Chondrocyte (in vitro differentiated cells): ENCODE measurements around the gene SLC45A2. TPM values are rescaled to one million over a fixed set of nuclear protein-coding genes. Genes with fewer than 3 reads are reported as not detected.

ENCODE experiments used
- DNase-seq: peaks from one replicate; pipeline ENCODE4 v3.0.0; 2021; ENCODE audit warnings: mixed read lengths, low spot score
- H3K27ac Mint-ChIP-seq: one replicate; pipeline ENCODE4 v1.8.0; 2021; ENCODE audit warnings: mild to moderate bottlenecking, moderate library complexity, mixed read lengths; ENCODE audit not compliant: unreplicated experiment
- H3K27me3 Mint-ChIP-seq: 2 replicates; pipeline ENCODE4 v1.8.0; 2021; ENCODE audit warnings: low read depth, mixed read lengths
- H3K36me3 Mint-ChIP-seq: 2 replicates; pipeline ENCODE4 v1.8.0; 2021; ENCODE audit warnings: low read depth, mixed read lengths
- H3K4me1 Mint-ChIP-seq: 2 replicates; pipeline ENCODE4 v1.8.0; 2021; ENCODE audit warnings: low read depth, mild to moderate bottlenecking, mixed read lengths
- H3K4me3 Mint-ChIP-seq: one replicate; pipeline ENCODE4 v1.8.0; 2021; ENCODE audit warnings: mild to moderate bottlenecking, moderate library complexity, mixed read lengths; ENCODE audit not compliant: unreplicated experiment
- H3K9me3 Mint-ChIP-seq: 2 replicates; pipeline ENCODE4 v1.8.0; 2021; ENCODE audit warnings: low read depth, mixed read lengths
- total RNA-seq: library from RNA; stranded (reverse); gene quantifications from 3 replicates; pipeline ENCODE4 v1.2.1, GENCODE V29; 2021
- TF ChIP-seq, protein P1 (sequence below): fragments of 200-600 bp; sonication (generic); IDR thresholded peaks from 2 replicates; pipeline ENCODE4 v1.5.0; 2021; ENCODE audit warnings: antibody characterized with exemption, mild to moderate bottlenecking, moderate library complexity

The SLC45A2 gene
- total RNA-seq, 1 donor from 2014 or later = 0.12 TPM

DNA sequence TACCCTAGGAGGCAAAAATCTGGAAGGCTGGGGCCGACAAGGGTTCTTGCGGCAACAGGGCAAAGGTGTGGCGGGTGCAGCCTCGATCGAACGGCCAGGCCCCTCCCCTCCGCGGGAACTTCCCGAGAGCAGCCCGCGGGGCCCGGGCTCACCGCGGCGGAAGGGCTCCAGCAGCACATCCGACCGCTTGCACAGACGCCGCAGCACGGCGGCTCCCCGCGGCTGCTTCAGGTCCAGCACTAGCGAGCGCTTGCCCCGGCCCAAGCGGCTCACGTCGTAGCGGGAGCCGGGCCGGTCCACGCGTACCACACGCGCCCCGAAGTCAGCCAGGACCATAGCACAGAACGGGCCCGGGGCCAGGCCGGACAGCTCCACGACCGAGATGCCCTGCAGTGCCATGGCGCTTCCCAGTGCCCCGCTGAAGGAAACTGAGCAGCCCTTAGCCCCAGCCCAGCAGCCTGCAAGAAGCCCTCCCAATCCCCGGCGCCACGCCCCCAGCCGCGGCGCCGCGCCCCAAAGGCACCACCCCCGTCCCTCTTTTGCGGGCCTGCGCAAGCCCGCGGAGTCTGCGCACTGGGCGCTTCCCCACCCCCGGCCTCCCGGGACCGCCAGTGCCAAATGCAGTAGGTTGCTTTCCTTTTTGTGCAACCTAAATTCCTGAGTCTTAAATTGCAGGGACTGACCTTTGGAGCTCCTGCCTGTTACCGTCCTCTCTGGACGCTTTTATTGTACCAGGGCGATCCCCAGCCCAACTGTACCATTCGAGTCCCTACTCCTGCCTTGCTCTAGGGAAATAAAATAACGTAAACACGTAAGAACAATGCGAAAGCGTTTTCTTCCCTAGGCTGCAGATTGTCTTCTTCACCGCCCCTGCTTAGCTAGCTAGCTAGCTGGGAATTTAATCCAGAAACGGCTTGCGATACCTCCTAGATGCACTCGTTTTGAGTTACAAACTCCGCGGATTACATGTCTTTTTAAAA, 23.4 kb upstream of the SLC45A2 start, which contains the start of gene AMACR:
Gene AMACR, minus strand, starts transcription at position 430 of the 980 bp plus-strand sequence. Its CDS starts 31 bp downstream, at position 399.
- H3K36me3 Mint-ChIP-seq = peaks cover 10% of the 10 kb centered on the region
- peak within 1 kb of the TSS; percentile 87 for H3K4me3 Mint-ChIP-seq
- no peaks in the 10 kb centered on the region for H3K9me3 Mint-ChIP-seq
- H3K27me3 Mint-ChIP-seq = no peaks in the 10 kb centered on the region
- peak; percentile 95 for DNase-seq
- peak within 1 kb of the TSS; percentile 90 for H3K27ac Mint-ChIP-seq
- H3K4me1 Mint-ChIP-seq = peaks cover 55% of the 10 kb centered on the region
- TF ChIP-seq, protein P1, sequence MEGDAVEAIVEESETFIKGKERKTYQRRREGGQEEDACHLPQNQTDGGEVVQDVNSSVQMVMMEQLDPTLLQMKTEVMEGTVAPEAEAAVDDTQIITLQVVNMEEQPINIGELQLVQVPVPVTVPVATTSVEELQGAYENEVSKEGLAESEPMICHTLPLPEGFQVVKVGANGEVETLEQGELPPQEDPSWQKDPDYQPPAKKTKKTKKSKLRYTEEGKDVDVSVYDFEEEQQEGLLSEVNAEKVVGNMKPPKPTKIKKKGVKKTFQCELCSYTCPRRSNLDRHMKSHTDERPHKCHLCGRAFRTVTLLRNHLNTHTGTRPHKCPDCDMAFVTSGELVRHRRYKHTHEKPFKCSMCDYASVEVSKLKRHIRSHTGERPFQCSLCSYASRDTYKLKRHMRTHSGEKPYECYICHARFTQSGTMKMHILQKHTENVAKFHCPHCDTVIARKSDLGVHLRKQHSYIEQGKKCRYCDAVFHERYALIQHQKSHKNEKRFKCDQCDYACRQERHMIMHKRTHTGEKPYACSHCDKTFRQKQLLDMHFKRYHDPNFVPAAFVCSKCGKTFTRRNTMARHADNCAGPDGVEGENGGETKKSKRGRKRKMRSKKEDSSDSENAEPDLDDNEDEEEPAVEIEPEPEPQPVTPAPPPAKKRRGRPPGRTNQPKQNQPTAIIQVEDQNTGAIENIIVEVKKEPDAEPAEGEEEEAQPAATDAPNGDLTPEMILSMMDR = peak; percentile 49

DNA sequence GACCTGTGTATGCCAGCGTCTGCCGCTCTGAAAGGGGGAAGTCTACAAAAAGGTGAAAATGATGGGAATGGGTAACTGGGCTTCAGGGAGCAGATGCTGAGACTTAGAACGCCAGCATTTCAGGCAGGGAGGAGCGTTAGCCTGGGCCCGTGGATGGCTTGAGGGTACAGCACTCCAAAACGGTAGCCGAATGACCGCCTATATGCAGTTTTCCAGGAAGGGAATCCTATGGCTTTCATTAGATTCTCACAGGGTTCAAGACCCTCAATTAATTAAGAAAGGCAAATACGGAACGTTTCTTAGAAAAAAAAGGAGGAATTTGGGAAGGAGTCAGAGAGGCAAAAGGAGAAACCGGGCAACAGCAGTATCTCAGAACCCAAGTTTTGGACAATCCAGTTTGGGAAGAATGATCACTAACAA, 22.7 kb upstream of the SLC45A2 start:
- no peaks in the 10 kb centered on the region for H3K27me3 Mint-ChIP-seq
- H3K4me3 Mint-ChIP-seq = peak overlapping the region; percentile 87
- peaks cover 12% of the 10 kb centered on the region for H3K36me3 Mint-ChIP-seq
- peaks cover 53% of the 10 kb centered on the region for H3K4me1 Mint-ChIP-seq
- TF ChIP-seq, protein P1 = no peak
- H3K27ac Mint-ChIP-seq = peak overlapping the region; percentile 88
- no peak for DNase-seq
- no peaks in the 10 kb centered on the region for H3K9me3 Mint-ChIP-seq

DNA sequence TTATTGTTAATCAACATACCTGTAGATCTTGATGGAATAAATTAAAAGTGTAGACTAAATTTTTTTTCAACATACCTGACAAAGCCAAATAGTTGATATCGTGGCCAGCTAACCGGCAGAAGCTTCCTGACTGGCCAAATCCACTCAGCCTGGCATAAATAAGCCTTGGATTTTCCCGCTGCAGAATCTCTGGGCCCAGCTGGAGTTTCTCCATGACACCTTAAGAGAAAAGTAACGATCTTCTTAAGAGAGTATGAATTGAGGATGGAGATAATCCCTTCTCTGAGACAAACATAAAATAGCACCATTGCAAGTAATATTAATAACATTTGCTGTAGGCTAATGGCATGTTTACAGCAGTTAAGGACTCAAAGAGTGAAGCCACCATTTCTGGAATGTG, 21.2 kb upstream of the SLC45A2 start:
- H3K27me3 Mint-ChIP-seq = no peaks in the 10 kb centered on the region
- H3K4me1 Mint-ChIP-seq = peaks cover 59% of the 10 kb centered on the region
- no peaks in the 10 kb centered on the region for H3K9me3 Mint-ChIP-seq
- no peak overlapping the region for H3K27ac Mint-ChIP-seq
- H3K36me3 Mint-ChIP-seq = peaks cover 14% of the 10 kb centered on the region
- DNase-seq = no peak
- H3K4me3 Mint-ChIP-seq = no peak overlapping the region
- TF ChIP-seq, protein P1 = no peak

DNA sequence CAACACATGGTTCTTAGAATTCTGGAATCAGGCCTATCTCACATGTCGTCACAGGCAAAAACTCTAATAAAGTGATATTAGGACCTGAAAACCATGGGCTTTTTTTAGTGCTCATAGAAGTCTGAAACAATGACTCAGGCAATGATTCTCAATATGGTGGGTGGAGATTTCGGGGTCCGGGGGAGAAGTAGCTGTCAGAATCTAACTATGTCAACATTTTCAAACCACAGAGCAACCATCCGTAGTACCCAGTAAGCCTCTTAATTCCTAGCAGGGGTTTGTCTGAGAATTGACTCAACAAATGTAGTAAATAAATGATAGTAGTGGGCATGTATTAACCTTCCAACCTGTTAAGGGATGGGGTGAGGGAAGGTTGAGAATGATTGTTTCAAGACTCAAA, 20.7 kb upstream of the SLC45A2 start:
- no peak overlapping the region for H3K27ac Mint-ChIP-seq
- peaks cover 14% of the 10 kb centered on the region for H3K36me3 Mint-ChIP-seq
- no peaks in the 10 kb centered on the region for H3K9me3 Mint-ChIP-seq
- TF ChIP-seq, protein P1 = no peak
- H3K4me3 Mint-ChIP-seq = no peak overlapping the region
- no peaks in the 10 kb centered on the region for H3K27me3 Mint-ChIP-seq
- peaks cover 59% of the 10 kb centered on the region for H3K4me1 Mint-ChIP-seq
- no peak for DNase-seq

DNA sequence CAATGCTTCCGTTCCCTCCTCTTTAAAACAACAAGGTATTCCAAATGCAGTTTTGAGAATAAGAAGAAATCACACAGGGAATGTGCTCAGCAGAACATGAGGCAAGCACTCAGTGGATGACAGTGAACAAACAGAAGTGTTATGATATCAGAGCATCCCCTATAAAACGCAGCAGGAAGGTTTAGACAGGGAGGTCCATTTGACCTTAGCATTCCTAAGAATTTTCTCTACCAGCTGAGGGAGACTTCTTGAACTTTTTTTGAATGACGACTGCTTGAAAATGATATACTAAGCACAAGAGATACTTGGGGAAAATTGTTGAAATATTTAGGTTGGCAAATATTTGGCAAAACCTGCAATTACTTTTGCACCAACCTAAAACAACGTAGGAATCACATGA, 19.4 kb upstream of the SLC45A2 start:
- TF ChIP-seq, protein P1 = no peak
- no peak overlapping the region for H3K4me3 Mint-ChIP-seq
- peaks cover 15% of the 10 kb centered on the region for H3K36me3 Mint-ChIP-seq
- H3K27ac Mint-ChIP-seq = peak overlapping the region; percentile 49
- H3K27me3 Mint-ChIP-seq = no peaks in the 10 kb centered on the region
- DNase-seq = no peak
- H3K4me1 Mint-ChIP-seq = peaks cover 56% of the 10 kb centered on the region
- no peaks in the 10 kb centered on the region for H3K9me3 Mint-ChIP-seq
